DOHH2 (cell line): ENCODE data around the gene PRSS12.

Experiments used
- H3F3A ChIP-seq: fragments of 200-600 bp; sonication (generic), shearing (Covaris generic); 2 replicates; pipeline ENCODE4 v1.6.0; 2016; ENCODE audit warnings: antibody characterized with exemption, mild to moderate bottlenecking; ENCODE audit not compliant: control insufficient read depth, insufficient read depth
- H3K27ac ChIP-seq: fragments of 200-600 bp; sonication (generic); 2 replicates; pipeline ENCODE4 v1.5.1; 2014; ENCODE audit warnings: low read depth, mild to moderate bottlenecking, low read length, moderate library complexity
- H3K27me3 ChIP-seq: fragments of 200-600 bp; sonication (generic); 2 replicates; pipeline ENCODE4 v1.6.1; 2014; ENCODE audit warnings: mild to moderate bottlenecking, low read length, mixed read lengths; ENCODE audit not compliant: control insufficient read depth
- H3K36me3 ChIP-seq: fragments of 200-600 bp; sonication (generic); 2 replicates; pipeline ENCODE4 v1.6.1; 2014; ENCODE audit warnings: mild to moderate bottlenecking, low read length, moderate library complexity, mixed read lengths; ENCODE audit not compliant: control insufficient read depth
- H3K4me1 ChIP-seq: fragments of 200-600 bp; sonication (generic); 2 replicates; pipeline ENCODE4 v1.6.1; 2014; ENCODE audit warnings: mild to moderate bottlenecking, low read length, mixed read lengths; ENCODE audit not compliant: control insufficient read depth
- H3K4me2 ChIP-seq: fragments of 200-600 bp; sonication (generic); 2 replicates; pipeline ENCODE4 v1.6.0; 2014; ENCODE audit warnings: mild to moderate bottlenecking, low read length, moderate library complexity
- H3K4me3 ChIP-seq: fragments of 200-600 bp; sonication (generic); 2 replicates; pipeline ENCODE4 v1.5.1; 2014; ENCODE audit warnings: mild to moderate bottlenecking, low read length, mixed read lengths
- H3K79me2 ChIP-seq: fragments of 200-600 bp; sonication (generic); 2 replicates; pipeline ENCODE4 v1.6.1; 2014; ENCODE audit warnings: mild to moderate bottlenecking, low read length, mixed read lengths; ENCODE audit not compliant: control insufficient read depth
- H3K9me2 ChIP-seq: fragments of 200-600 bp; sonication (generic); replicated peaks from 2 replicates; pipeline ENCODE4 v1.6.1; 2014; ENCODE audit warnings: mild to moderate bottlenecking, low read length, mixed read lengths; ENCODE audit not compliant: control insufficient read depth
- H3K9me3 ChIP-seq: fragments of 200-600 bp; sonication (generic); 2 replicates; pipeline ENCODE4 v1.6.1; 2014; ENCODE audit warnings: antibody characterized with exemption, low read length, mixed read lengths; ENCODE audit not compliant: control insufficient read depth, insufficient read depth
- H4K20me1 ChIP-seq: fragments of 200-600 bp; sonication (generic); 2 replicates; pipeline ENCODE4 v1.6.0; 2014; ENCODE audit warnings: low read depth, mild to moderate bottlenecking, antibody characterized with exemption, low read length, moderate library complexity; ENCODE audit not compliant: control insufficient read depth, insufficient read depth
- EZH2phosphoT487 ChIP-seq: fragments of 200-600 bp; sonication (generic); IDR thresholded peaks from 2 replicates; pipeline ENCODE4 v1.6.1; 2017; ENCODE audit warnings: borderline replicate concordance, mild to moderate bottlenecking, antibody characterized with exemption, low read length, moderate library complexity, mixed read lengths
- TF ChIP-seq, protein P1 (sequence below): fragments of 200-600 bp; sonication (generic); IDR thresholded peaks from one replicate; pipeline ENCODE4 v1.5.1; 2014; ENCODE audit warnings: antibody characterized with exemption, mild to moderate bottlenecking, low read depth, low read length; ENCODE audit not compliant: poor library complexity, severe bottlenecking

The PRSS12 gene

DNA sequence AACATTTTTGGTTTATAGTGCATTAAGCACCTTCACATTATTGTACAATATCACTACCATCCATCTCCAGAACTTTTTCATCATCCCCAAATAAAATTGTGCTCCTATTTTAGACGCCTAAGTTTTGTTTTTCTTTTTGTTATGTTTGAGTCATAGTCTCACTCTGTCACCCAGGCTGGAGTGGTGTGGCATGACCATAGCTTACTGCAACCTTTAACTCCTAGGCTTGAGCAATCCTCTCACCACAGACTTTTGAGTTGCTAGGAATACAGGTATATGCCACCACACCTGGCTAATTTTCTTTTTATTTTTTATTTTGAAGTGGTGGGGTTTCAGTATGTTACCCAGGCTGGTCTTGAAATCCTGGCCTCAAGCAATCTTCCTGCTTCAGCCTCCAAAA is 33.9 kb downstream of the PRSS12 start:
- Histone ChIP-seq H3K4me1 (no peaks in the 10 kb centered on the region), H4K20me1 (no peaks in the 10 kb centered on the region), H3K27me3 (no peaks in the 10 kb centered on the region), H3K79me2 (no peaks in the 10 kb centered on the region), H3K9me2 (no peaks in the 10 kb centered on the region), H3F3A (no peaks in the 10 kb centered on the region), H3K9me3 (no peaks in the 10 kb centered on the region), H3K4me3 (no peak overlapping the region), H3K36me3 (no peaks in the 10 kb centered on the region), H3K27ac (no peak overlapping the region), H3K4me2 (no peak overlapping the region)
- TF ChIP-seq, protein P1, sequence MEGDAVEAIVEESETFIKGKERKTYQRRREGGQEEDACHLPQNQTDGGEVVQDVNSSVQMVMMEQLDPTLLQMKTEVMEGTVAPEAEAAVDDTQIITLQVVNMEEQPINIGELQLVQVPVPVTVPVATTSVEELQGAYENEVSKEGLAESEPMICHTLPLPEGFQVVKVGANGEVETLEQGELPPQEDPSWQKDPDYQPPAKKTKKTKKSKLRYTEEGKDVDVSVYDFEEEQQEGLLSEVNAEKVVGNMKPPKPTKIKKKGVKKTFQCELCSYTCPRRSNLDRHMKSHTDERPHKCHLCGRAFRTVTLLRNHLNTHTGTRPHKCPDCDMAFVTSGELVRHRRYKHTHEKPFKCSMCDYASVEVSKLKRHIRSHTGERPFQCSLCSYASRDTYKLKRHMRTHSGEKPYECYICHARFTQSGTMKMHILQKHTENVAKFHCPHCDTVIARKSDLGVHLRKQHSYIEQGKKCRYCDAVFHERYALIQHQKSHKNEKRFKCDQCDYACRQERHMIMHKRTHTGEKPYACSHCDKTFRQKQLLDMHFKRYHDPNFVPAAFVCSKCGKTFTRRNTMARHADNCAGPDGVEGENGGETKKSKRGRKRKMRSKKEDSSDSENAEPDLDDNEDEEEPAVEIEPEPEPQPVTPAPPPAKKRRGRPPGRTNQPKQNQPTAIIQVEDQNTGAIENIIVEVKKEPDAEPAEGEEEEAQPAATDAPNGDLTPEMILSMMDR, result no peak
- no peak for TF ChIP-seq EZH2phosphoT487

DNA sequence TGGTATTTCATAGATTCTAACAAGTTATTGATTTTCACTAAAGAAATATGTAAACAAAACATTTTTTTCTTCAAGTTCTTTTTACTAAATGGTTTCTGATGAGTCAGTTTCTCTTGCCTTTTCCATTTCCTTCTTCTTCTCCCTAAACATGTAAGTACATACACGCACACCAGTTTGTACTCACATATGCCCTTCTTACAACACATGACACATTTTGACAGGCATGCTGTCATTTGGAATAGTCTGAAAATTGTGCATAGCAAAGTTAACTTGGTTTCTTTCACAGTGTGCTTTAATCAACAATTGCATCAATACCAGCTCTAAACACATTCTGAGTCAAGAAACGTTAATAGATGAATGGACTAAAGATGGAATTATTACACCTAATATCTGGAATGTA is 35.1 kb downstream of the PRSS12 start:
- no peaks in the 10 kb centered on the region for H3K36me3 ChIP-seq
- no peaks in the 10 kb centered on the region for H3F3A ChIP-seq
- TF ChIP-seq, protein P1, result no peak
- TF ChIP-seq EZH2phosphoT487, result no peak
- no peaks in the 10 kb centered on the region for H3K79me2 ChIP-seq
- H3K4me3 ChIP-seq, result no peak overlapping the region
- no peaks in the 10 kb centered on the region for H3K9me2 ChIP-seq
- no peaks in the 10 kb centered on the region for H4K20me1 ChIP-seq
- no peaks in the 10 kb centered on the region for H3K9me3 ChIP-seq
- H3K4me1 ChIP-seq, result no peaks in the 10 kb centered on the region
- no peak overlapping the region for H3K4me2 ChIP-seq
- no peak overlapping the region for H3K27ac ChIP-seq
- H3K27me3 ChIP-seq, result no peaks in the 10 kb centered on the region

DNA sequence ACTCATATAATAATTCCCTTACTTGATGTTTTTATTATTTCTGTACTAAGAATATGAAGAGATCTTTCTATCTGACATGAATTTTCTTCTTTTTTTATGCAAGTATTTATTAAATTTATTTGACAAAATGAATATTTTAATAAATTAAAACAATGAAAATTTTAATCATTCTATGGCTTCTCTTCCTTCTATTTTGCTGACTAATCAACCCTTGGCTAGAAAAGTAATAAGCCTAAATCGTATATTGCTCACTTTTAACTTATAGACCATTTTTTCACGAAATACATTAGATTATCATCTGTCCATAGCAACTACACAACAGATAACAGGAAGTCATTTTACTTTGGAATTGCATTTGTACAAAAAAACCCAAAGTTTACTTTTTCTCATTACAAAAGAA is 38.6 kb downstream of the PRSS12 start:
- Histone ChIP-seq H3K36me3 (no peaks in the 10 kb centered on the region), H3K27ac (no peak overlapping the region), H4K20me1 (no peaks in the 10 kb centered on the region), H3K9me3 (no peaks in the 10 kb centered on the region), H3F3A (no peaks in the 10 kb centered on the region), H3K27me3 (no peaks in the 10 kb centered on the region), H3K4me1 (no peaks in the 10 kb centered on the region), H3K9me2 (no peaks in the 10 kb centered on the region), H3K4me3 (no peak overlapping the region), H3K4me2 (no peak overlapping the region), H3K79me2 (no peaks in the 10 kb centered on the region)
- TF ChIP-seq EZH2phosphoT487, result no peak
- TF ChIP-seq, protein P1, result no peak

DNA sequence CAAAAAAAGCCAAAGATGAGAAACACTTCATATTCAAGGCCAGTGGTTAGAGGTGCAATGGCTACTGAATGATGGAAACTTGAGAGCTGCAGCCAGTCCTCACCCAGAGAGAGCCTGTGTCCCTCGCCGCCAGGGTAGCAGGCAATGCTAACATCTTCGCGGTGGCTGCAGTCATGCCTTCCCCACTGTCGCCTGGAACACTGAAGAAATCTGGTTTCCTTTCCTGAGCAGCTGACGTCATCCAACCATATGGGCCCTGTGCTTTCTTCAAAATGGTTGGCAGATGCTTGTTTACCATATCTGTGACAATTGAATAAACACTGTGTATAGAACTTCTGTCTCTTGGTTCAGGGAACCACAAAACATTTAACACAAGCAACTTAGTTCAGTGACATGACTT is 39.7 kb downstream of the PRSS12 start:
- Histone ChIP-seq H3K4me1 (no peaks in the 10 kb centered on the region), H3K4me2 (no peak overlapping the region), H3K79me2 (no peaks in the 10 kb centered on the region), H3K4me3 (no peak overlapping the region), H3K27me3 (peaks cover under 1% of the 10 kb centered on the region), H3K9me2 (no peaks in the 10 kb centered on the region), H3F3A (no peaks in the 10 kb centered on the region), H4K20me1 (no peaks in the 10 kb centered on the region), H3K9me3 (no peaks in the 10 kb centered on the region), H3K36me3 (no peaks in the 10 kb centered on the region), H3K27ac (no peak overlapping the region)
- TF ChIP-seq, protein P1, result no peak
- no peak for TF ChIP-seq EZH2phosphoT487
